ENCODE measurements around the gene GSG1L.

Gene GSG1L

GRCh38 chr16:28062261-28062846, 1.2 kb downstream of the GSG1L start:
- DNase-seq: no peak

DNA sequence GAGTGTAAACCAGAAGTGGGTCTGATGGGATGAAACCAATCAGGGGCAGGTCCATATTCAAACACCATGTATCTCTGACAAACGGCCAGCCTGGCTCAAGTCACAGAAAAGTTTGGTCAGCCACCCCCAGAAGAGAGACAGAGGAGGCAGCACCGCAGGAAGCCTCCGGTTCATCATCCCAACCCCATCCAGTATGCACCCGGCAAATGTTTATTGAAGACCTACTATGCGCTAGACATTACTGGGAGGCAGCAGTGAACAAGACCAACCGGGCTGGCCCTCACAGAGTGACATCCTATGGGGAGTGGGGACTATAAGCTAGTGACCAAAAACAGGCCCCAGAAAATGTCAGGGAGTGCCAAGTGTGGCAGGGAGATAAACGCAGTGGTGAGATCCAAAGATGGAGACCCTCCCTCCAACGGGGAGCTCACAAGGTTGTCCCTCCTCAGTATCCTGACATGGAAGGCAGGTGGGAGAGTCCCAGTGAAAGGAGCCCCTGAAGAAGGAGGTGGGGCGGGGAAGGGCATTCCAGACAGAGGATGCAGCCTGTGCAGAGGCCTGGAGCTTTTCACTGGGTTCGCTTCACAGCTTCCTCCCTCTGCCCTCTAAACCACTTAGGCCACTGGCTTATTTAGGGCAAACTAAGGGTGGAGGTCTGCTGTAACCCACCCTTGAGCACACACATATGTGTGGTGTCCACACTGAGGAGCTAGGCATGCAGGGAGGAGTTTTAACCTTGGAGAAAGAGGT, 2.0 kb downstream of the GSG1L start:
- DNase-seq: no peak

- no peak for DNase-seq
Measured at GRCh38 chr16:28059841-28060575, 3.5 kb downstream of the GSG1L start.

GRCh38 chr16:28058839-28059589, 4.5 kb downstream of the GSG1L start:
- DNase-seq: no peak

- no peak for DNase-seq
Measured at GRCh38 chr16:28057949-28058348, 5.6 kb downstream of the GSG1L start.

GRCh38 chr16:28053461-28053860, 10.1 kb downstream of the GSG1L start:
- DNase-seq: no peak

DNA sequence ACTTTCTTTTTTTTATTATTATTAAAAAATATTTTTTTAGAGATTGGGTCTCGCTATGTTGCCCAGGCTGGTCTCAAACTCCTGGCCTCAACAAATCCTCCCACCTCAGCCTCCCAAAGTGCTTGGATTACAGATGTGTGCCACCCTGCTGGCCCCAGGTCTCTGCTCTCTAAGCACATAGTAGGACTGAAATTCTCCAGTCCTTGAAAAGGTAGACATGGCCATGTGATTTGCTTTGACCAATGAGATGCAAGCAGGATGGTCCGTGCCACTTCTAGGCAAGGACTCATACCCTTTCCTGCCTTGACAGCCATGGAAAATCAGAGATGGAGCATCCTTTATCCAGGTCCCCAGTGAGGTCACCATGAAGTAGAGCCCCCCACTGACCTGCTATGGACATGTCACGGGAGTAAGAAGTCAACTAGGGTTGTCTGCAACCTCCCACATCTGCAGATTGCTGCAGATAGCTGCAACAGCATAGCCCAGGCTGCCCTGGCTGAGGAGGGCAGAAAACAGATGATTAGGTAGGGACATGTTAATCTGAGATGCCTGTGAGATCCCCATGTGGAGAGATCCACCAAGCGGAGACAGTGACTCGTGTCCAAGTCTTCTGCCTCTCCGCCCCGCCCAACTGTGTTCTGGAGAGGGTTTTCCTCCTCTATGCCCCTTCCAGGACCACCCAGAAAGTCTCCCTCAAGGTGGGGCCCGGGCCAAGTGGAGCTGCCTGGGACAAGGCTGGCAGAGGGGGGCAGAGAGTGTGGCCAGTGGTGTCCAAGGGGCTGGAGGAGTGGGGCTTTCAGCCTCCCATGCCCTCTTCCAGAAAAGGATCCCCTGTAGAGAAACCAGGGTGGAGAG, 11.0 kb downstream of the GSG1L start:
- no peak for DNase-seq

GRCh38 chr16:28051486-28051885, 12.0 kb downstream of the GSG1L start:
- DNase-seq: no peak

GRCh38 chr16:28042811-28043210, 20.7 kb downstream of the GSG1L start:
- DNase-seq: no peak

DNA sequence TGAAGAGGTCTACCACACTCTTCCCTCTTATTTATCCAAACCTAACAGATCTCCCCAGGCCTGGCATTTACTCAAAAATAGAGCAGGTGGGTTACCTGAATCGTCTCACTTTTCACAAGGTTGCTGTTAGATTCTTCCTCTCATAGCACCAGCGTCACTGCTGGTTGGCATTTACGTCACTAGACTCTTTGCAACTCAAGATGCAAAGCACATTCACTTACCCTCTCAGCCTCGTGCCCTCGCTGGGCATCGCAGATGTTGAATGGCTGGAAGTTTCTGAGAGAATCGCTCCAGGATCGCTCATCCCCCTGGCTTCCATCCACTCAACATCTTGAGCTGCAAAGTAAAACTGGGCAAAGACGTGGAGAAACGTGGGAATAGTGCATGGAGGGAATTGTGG, 21.9 kb downstream of the GSG1L start:
- DNase-seq: no peak

- DNase-seq: no peak
Measured at GRCh38 chr16:28040039-28040438, 23.5 kb downstream of the GSG1L start.

DNA sequence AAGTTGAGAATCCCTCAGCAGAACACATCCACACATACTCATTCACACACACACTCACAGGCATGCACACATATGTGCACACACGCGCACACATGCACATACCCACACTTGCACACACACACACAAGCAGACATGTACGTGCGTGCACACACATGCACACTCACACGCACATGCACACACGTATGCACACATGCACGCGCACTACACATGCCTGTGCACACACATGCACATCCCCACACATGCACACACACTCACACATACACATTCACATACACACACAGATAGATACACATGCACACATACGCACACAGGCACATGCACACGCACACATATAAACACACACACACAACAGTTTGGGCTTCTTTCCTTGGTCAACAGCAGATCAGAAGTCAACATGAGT, 24.0 kb downstream of the GSG1L start:
- no peak for DNase-seq

GRCh38 chr16:28038409-28038808, 25.1 kb downstream of the GSG1L start:
- no peak for DNase-seq

- DNase-seq: no peak
Measured at GRCh38 chr16:28035866-28036393, 27.6 kb downstream of the GSG1L start.

GRCh38 chr16:28033870-28034269, 29.6 kb downstream of the GSG1L start:
- no peak for DNase-seq

GRCh38 chr16:28029387-28030002, 34.0 kb downstream of the GSG1L start:
- DNase-seq: no peak

DNA sequence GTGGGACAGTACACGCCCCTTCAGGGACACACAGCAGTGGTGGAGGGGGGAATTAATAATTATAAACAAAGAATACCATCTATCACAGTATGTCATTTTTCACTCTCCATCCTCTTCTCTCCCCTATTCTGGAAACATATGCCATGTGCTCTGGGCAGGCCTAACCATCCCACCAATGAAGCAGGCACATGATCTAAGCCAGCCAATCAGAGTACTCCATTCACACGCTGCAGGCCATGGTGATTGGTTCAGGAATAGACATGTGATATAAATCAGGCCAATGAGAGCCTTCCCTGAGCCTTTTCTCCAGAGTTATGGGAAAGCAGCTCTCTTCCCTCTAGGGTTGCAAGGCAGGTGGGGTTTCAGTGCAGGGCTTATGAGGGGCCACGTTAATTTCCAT, 36.5 kb downstream of the GSG1L start:
- no peak for DNase-seq

DNA sequence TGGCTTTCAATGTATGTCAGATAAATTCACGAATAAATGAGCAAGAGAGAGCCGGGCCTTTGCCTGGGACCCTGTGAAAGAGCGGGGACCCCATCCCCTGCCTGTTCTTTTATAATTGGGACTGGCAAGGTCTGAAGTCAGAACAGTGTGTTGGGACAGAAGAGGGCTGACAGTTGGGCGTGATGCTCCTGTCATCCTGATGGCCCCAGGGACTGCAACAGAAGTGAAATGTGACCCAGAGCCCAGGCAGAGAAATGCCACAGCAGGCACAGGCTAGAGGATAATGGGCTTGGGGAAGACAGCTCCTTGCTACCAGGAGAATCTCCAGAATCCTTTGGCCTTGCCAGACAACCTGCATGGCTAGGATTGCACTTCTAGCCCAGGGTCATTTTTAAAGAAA, 37.9 kb downstream of the GSG1L start:
- no peak for DNase-seq

GRCh38 chr16:28019218-28019617, 44.3 kb downstream of the GSG1L start:
- no peak for DNase-seq

- DNase-seq: no peak
Measured at GRCh38 chr16:28014851-28015250, 48.7 kb downstream of the GSG1L start.

DNA sequence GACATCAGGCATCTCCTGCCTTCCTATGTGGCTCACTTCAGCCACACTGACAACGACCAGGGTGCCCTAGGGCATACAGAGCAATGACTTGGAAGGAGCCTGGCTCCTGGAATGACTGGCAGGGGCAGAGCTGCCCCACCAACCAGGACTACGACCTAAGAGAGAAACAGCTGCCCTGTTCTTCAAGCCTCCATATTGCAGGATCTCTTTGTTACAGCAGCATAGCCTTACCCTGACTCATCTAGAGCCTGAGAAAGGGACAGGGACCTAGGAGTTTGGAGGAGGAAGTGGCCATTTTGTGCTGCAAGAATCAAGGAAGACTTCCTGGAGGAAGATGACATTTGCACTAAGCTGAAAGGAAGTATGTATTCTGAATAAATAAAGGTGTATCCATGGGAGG, 49.6 kb downstream of the GSG1L start:
- DNase-seq: no peak

- no peak for DNase-seq
Measured at GRCh38 chr16:28013392-28013791, 50.1 kb downstream of the GSG1L start.
